Neural crest cell (in vitro differentiated cells): Measurements from ENCODE around the gene SDR39U1. TPM values are rescaled to one million over a fixed set of nuclear protein-coding genes. Genes with fewer than 3 reads are reported as not detected.

ENCODE experiments used
- DNase-seq: peaks from one replicate; pipeline ENCODE4 v3.0.0; 2021; ENCODE audit warnings: low read depth, mixed read lengths, low spot score
- H3K27ac Mint-ChIP-seq: one replicate; pipeline ENCODE4 v1.8.0; 2021; ENCODE audit warnings: mild to moderate bottlenecking, mixed read lengths; ENCODE audit not compliant: unreplicated experiment
- H3K27me3 Mint-ChIP-seq: 2 replicates; pipeline ENCODE4 v1.8.0; 2021; ENCODE audit warnings: low read depth, mild to moderate bottlenecking, mixed read lengths
- H3K36me3 Mint-ChIP-seq: 2 replicates; pipeline ENCODE4 v1.8.0; 2021; ENCODE audit warnings: low read depth, mild to moderate bottlenecking, mixed read lengths
- H3K4me1 Mint-ChIP-seq: 2 replicates; pipeline ENCODE4 v1.8.0; 2021; ENCODE audit warnings: mixed read lengths
- H3K4me3 Mint-ChIP-seq: one replicate; pipeline ENCODE4 v1.8.0; 2021; ENCODE audit warnings: mild to moderate bottlenecking, mixed read lengths
- H3K9me3 Mint-ChIP-seq: 2 replicates; pipeline ENCODE4 v1.8.0; 2021; ENCODE audit warnings: mixed read lengths
- total RNA-seq: library from RNA; stranded (reverse); gene quantifications from 2 replicates; pipeline ENCODE4 v1.2.1, GENCODE V29; 2021
- TF ChIP-seq, protein P1 (sequence below): fragments of 200-600 bp; sonication (generic); conservative IDR thresholded peaks from 2 replicates; pipeline ENCODE4 v1.5.0; 2021; ENCODE audit warnings: antibody characterized with exemption, mild to moderate bottlenecking

The SDR39U1 gene
- total RNA-seq, 1 donor from 2014 or later, result 76.7 TPM

DNA sequence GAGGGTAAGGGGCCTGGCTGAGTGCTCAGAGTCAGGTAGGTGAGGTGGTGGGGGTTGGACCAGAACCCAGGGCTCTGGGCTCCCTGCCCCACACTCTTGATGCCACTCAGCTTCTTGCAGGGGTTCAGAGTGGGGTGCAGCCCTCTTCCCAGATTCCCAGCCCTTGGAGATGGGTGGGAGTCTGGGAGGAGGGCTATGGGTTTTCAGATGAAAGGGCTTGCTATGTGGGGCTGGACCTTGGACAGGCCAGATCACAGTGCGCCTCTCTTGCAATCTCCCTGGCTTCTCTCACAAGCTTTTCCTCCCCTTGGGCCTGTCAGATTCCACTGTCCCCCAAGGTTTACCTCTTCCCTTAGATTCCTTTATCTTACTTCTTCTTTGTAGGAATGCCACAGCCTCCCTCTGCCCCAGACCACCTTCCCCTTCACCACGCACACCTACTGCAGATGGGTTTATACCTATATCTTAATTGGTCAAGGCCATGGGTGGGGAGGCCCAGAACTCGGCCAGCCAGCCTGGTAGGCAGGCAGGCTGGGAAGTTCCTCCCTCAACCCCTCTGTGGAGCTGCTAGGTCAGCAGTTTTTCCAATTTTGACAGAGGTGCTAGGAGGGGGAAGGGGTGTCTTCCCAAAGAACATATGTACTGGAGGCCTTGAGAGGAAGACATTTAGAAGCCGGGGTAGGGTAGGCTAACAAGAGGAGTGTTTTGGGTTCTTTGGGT is 42.4 kb downstream of the SDR39U1 start:
- TF ChIP-seq, protein P1, sequence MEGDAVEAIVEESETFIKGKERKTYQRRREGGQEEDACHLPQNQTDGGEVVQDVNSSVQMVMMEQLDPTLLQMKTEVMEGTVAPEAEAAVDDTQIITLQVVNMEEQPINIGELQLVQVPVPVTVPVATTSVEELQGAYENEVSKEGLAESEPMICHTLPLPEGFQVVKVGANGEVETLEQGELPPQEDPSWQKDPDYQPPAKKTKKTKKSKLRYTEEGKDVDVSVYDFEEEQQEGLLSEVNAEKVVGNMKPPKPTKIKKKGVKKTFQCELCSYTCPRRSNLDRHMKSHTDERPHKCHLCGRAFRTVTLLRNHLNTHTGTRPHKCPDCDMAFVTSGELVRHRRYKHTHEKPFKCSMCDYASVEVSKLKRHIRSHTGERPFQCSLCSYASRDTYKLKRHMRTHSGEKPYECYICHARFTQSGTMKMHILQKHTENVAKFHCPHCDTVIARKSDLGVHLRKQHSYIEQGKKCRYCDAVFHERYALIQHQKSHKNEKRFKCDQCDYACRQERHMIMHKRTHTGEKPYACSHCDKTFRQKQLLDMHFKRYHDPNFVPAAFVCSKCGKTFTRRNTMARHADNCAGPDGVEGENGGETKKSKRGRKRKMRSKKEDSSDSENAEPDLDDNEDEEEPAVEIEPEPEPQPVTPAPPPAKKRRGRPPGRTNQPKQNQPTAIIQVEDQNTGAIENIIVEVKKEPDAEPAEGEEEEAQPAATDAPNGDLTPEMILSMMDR, result no peak
- Mint-ChIP-seq H3K9me3 (no peaks in the 10 kb centered on the region), H3K4me3 (peak overlapping the region; percentile 83), H3K27ac (no peak overlapping the region), H3K36me3 (no peaks in the 10 kb centered on the region), H3K27me3 (no peaks in the 10 kb centered on the region), H3K4me1 (peaks cover 13% of the 10 kb centered on the region)
- DNase-seq, result no peak

DNA sequence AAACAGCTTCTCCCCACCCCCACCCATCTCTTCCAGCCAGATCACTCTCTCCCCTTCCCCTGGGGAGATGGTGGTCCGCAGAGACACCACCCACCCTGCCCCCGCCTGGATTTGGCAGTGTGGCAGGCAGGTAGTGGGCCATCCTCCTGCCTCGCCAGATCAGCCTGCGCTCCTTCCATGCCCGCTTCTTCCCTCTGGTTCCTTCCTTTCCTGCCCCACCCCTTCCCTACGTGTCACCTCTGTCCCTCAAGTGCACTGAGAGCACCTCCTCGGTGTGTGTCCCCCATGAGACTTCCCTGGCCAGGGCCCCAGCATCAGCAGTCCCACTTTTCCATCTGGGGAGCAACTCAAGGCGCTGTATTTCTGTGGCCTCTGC is 43.1 kb downstream of the SDR39U1 start:
- no peak overlapping the region for H3K27ac Mint-ChIP-seq
- H3K4me3 Mint-ChIP-seq, result peak overlapping the region; percentile 83
- TF ChIP-seq, protein P1, result no peak
- DNase-seq, result no peak
- no peaks in the 10 kb centered on the region for H3K9me3 Mint-ChIP-seq
- H3K36me3 Mint-ChIP-seq, result no peaks in the 10 kb centered on the region
- peaks cover 13% of the 10 kb centered on the region for H3K4me1 Mint-ChIP-seq
- H3K27me3 Mint-ChIP-seq, result no peaks in the 10 kb centered on the region

DNA sequence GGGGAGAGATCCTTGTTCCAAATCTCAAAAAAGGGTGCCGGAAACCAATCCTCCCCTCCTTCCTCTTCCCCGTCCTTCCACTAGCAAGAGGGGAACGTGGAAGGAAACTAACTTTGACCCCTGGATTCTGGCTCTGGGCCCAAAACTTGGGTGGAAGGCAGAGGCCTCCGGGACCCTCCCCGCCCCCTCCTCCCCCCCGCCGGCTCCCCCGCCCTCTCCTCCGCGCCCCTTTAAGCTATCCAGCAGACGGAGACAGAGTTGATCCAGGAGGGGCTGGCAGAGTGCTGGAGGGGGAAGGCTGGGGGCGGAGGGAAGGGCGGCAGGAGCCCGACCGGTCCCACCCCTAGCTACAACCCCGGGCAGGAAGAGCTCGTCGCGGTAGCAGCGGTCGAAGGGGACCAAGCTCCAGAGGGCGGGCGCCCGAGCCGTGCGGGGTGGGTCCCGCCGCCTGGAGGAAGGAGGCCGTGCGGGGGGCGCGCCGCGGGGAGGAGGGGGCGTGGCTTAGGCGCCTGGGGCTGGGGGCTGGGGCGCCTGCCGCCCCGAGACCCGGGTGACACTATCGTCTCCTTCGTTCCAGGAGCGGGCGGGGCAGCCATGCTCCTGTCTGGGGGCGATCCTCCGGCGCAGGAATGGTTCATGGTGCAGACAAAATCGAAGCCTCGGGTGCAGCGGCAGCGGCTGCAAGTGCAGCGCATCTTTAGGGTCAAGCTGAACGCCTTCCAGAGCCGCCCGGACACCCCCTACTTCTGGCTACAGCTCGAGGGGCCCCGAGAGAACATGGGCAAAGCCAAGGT is 43.7 kb downstream of the SDR39U1 start, which contains the start of gene NYNRIN:
Gene NYNRIN (plus strand): TSS at position 351 of the 794 bp plus-strand sequence. CDS start 244 bp downstream, at position 595.
- Mint-ChIP-seq H3K4me3 (peak within 1 kb of the TSS; percentile 83), H3K27ac (no peak within 1 kb of the TSS), H3K4me1 (peaks cover 13% of the 10 kb centered on the region)

DNA sequence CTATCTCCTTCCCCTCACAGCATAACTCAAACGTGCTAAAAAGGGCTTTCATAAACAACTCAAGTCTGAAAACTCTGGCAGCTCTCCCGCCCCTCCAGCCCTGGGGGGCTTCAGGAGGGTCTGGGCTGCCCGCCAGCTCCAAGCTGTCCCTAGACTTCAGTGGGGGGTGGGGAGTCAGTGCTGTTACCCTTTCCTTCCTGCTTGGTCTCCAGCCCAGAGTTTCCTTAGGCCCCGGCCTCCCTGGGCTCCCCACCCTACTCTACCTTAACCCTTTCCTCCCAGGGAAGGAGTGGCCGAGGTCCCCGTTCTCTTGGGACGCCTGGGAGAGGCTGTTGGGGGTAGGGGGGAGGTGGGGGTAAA is 44.3 kb downstream of the SDR39U1 start:
- TF ChIP-seq, protein P1, result no peak
- peaks cover 13% of the 10 kb centered on the region for H3K4me1 Mint-ChIP-seq
- H3K9me3 Mint-ChIP-seq, result no peaks in the 10 kb centered on the region
- H3K36me3 Mint-ChIP-seq, result no peaks in the 10 kb centered on the region
- H3K4me3 Mint-ChIP-seq, result peak overlapping the region; percentile 63
- no peak for DNase-seq
- no peaks in the 10 kb centered on the region for H3K27me3 Mint-ChIP-seq
- no peak overlapping the region for H3K27ac Mint-ChIP-seq

More for the DNA sequence above, 43.7 kb downstream of the SDR39U1 start, which contains the start of gene NYNRIN:
- no peaks in the 10 kb centered on the region for H3K36me3 Mint-ChIP-seq
- TF ChIP-seq, protein P1, result peak; percentile 19
- peak; percentile 19 for DNase-seq
- H3K27me3 Mint-ChIP-seq, result no peaks in the 10 kb centered on the region
- H3K9me3 Mint-ChIP-seq, result no peaks in the 10 kb centered on the region

DNA sequence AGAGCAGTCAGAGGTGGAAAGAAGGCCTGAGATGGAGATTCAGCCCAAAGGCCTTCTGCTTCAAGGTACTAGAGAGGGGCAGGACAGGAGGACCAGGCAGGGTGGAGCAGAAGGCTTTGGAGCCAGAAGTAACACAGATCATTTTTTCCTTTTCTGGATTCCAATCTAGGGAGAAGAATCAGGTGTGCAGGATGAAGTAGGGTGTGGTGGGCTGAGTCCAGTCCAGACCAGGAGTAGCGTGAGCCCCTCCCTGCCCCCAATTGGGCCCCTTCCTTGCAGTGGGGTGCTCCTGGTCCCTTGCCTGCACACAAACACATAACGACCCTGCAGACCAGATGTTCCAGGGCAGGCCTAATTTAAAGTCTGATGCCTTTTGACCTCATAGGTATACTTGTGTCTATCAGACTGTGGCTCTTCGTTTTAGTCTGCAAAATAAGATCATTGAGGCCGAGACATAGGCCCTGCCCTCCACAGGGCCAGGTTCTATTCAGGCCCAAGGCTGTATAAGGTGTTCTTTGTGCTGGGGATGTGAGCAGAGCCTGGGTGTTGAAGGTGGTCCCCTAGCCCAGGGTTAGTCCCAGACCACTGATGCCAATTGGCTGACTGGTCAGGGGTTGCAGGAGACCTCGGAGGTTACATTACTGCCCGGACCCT is 44.8 kb downstream of the SDR39U1 start:
- Mint-ChIP-seq H3K36me3 (no peaks in the 10 kb centered on the region), H3K9me3 (no peaks in the 10 kb centered on the region), H3K4me1 (peaks cover 13% of the 10 kb centered on the region), H3K27me3 (no peaks in the 10 kb centered on the region), H3K4me3 (peak overlapping the region; percentile 63), H3K27ac (no peak overlapping the region)
- TF ChIP-seq, protein P1, result no peak
- no peak for DNase-seq
